HL-60 (cell line): ENCODE results near the gene SIPA1L3.

Source experiments
- DNase-seq, 2 experiments: peaks; one replicate each; pipeline ENCODE4 v3.0.0-alpha.2; 2010 to 2020; ENCODE audit warnings: low read depth in 1 of 2, low spot score in 1 of 2
- H3K27ac ChIP-seq: fragments of 250-450 bp; sonication (Bioruptor Pico); replicated peaks from 2 replicates; pipeline ENCODE4 v1.5.1; 2020; ENCODE audit warnings: mild to moderate bottlenecking, moderate library complexity
- H3K27me3 ChIP-seq: fragments of 250-450 bp; sonication (Bioruptor Pico); 2 replicates; pipeline ENCODE4 v1.5.1; 2021; ENCODE audit warnings: mild to moderate bottlenecking, moderate library complexity; ENCODE audit not compliant: insufficient read depth, poor library complexity, severe bottlenecking
- H3K4me3 ChIP-seq: replicated peaks from 2 replicates; pipeline ENCODE4 v1.5.1; 2011; ENCODE audit warnings: mild to moderate bottlenecking, control low read depth, low read length; ENCODE audit not compliant: insufficient read depth
- GABPA ChIP-seq: IDR thresholded peaks from 2 replicates; pipeline ENCODE4 v1.6.1; 2012; ENCODE audit warnings: low read depth
- POLR2AphosphoS5 ChIP-seq: IDR thresholded peaks from 2 replicates; pipeline ENCODE4 v1.6.1; 2012; ENCODE audit warnings: low read depth
- SPI1 ChIP-seq: IDR thresholded peaks from 2 replicates; pipeline ENCODE4 v1.6.1; 2012; ENCODE audit warnings: low read depth, mild to moderate bottlenecking, borderline replicate concordance
- TF ChIP-seq, protein P1 (sequence below): IDR thresholded peaks from 2 replicates; pipeline ENCODE4 v1.6.1; 2012; ENCODE audit warnings: low read depth; ENCODE audit not compliant: insufficient replicate concordance
- TF ChIP-seq, protein P2 (sequence below): IDR thresholded peaks from one replicate; pipeline ENCODE4 v1.5.1; 2011; ENCODE audit warnings: low read length, control low read depth, inconsistent platforms; ENCODE audit not compliant: insufficient read depth

The SIPA1L3 gene

DNA sequence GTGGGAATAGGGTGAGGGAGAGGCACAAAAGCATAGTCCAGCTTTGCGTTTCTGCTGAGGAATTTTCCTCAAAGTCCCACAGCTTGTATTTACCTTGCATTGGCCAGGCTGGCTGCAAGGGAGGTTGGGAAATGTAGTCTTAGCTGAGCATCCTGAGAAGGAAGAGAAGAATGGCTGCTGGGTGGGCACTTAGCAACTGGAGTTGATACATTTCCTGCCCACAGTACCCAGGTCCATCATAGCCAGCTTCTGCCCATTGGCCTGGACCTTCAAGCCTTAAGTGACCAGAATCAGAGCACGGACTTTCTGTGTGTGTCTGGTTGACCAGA is 112.4 kb downstream of the SIPA1L3 start:
- TF ChIP-seq SPI1 (no peak), POLR2AphosphoS5 (no peak), GABPA (no peak)
- TF ChIP-seq, protein P1, sequence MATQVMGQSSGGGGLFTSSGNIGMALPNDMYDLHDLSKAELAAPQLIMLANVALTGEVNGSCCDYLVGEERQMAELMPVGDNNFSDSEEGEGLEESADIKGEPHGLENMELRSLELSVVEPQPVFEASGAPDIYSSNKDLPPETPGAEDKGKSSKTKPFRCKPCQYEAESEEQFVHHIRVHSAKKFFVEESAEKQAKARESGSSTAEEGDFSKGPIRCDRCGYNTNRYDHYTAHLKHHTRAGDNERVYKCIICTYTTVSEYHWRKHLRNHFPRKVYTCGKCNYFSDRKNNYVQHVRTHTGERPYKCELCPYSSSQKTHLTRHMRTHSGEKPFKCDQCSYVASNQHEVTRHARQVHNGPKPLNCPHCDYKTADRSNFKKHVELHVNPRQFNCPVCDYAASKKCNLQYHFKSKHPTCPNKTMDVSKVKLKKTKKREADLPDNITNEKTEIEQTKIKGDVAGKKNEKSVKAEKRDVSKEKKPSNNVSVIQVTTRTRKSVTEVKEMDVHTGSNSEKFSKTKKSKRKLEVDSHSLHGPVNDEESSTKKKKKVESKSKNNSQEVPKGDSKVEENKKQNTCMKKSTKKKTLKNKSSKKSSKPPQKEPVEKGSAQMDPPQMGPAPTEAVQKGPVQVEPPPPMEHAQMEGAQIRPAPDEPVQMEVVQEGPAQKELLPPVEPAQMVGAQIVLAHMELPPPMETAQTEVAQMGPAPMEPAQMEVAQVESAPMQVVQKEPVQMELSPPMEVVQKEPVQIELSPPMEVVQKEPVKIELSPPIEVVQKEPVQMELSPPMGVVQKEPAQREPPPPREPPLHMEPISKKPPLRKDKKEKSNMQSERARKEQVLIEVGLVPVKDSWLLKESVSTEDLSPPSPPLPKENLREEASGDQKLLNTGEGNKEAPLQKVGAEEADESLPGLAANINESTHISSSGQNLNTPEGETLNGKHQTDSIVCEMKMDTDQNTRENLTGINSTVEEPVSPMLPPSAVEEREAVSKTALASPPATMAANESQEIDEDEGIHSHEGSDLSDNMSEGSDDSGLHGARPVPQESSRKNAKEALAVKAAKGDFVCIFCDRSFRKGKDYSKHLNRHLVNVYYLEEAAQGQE: no peak
- TF ChIP-seq, protein P2, sequence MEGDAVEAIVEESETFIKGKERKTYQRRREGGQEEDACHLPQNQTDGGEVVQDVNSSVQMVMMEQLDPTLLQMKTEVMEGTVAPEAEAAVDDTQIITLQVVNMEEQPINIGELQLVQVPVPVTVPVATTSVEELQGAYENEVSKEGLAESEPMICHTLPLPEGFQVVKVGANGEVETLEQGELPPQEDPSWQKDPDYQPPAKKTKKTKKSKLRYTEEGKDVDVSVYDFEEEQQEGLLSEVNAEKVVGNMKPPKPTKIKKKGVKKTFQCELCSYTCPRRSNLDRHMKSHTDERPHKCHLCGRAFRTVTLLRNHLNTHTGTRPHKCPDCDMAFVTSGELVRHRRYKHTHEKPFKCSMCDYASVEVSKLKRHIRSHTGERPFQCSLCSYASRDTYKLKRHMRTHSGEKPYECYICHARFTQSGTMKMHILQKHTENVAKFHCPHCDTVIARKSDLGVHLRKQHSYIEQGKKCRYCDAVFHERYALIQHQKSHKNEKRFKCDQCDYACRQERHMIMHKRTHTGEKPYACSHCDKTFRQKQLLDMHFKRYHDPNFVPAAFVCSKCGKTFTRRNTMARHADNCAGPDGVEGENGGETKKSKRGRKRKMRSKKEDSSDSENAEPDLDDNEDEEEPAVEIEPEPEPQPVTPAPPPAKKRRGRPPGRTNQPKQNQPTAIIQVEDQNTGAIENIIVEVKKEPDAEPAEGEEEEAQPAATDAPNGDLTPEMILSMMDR: no peak
- Histone ChIP-seq H3K4me3 (no peak overlapping the region), H3K27ac (peak overlapping the region; percentile 40; the same call in 1 of the 2 replicates), H3K27me3 (no peaks in the 10 kb centered on the region)
- DNase-seq: no peak

DNA sequence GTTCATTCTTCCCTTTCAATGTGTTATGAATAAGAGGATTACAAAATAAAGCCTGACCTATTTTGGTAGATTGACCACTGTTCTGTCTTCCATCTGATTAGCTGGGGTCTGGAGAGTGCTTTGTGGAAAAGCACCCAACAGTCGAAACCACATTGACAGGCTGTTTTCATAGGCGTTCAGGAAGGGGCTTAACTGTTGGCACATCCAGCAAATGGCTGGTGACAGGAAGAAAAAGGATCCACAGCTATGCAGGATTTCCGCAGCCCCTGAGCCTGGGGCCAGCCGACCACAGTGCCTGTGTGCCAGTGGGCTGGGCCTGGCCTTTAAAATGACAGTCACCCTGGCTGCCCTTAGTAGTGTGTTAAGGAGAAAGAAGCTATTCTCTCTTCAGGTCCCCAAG is 113.3 kb downstream of the SIPA1L3 start:
- no peaks in the 10 kb centered on the region for H3K27me3 ChIP-seq
- H3K4me3 ChIP-seq: no peak overlapping the region
- DNase-seq: peak in 1 of 2 experiments; percentile 63
- H3K27ac ChIP-seq: peak overlapping the region; percentile 40
- TF ChIP-seq, protein P1: no peak
- TF ChIP-seq, protein P2: no peak
- TF ChIP-seq GABPA: no peak
- no peak for TF ChIP-seq SPI1
- no peak for TF ChIP-seq POLR2AphosphoS5

DNA sequence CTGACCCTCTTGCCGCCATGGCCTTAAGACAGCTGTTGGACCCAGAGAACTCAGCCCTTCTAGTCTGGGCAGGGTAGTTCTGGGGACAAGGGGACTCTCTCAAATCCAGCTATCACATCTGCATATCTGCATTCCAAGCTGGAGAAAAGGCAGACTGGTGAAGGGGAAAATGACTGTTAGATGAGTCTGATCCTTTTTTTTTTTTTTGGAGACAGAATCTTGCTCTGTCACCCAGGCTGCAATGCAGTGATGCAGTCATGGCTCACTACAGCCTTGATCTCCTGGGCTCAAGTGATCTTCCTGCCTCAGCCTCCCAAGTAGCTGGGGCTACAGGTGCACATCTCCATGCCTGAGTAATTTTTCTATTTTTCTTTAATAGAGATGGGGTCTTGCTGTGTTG is 114.3 kb downstream of the SIPA1L3 start:
- Histone ChIP-seq H3K4me3 (no peak overlapping the region), H3K27me3 (no peaks in the 10 kb centered on the region), H3K27ac (no peak overlapping the region; the same call in 1 of the 2 replicates)
- no peak for TF ChIP-seq POLR2AphosphoS5
- TF ChIP-seq, protein P1: no peak
- TF ChIP-seq GABPA: no peak
- TF ChIP-seq, protein P2: no peak
- TF ChIP-seq SPI1: no peak
- DNase-seq: no peak
